Measurements from ENCODE around the gene RIT2. TPM values are rescaled to one million over a fixed set of nuclear protein-coding genes. Genes with fewer than 3 reads are reported as not detected.

RIT2 gene
- total RNA-seq, 2 experiments from 2014 or later, result not detected

DNA sequence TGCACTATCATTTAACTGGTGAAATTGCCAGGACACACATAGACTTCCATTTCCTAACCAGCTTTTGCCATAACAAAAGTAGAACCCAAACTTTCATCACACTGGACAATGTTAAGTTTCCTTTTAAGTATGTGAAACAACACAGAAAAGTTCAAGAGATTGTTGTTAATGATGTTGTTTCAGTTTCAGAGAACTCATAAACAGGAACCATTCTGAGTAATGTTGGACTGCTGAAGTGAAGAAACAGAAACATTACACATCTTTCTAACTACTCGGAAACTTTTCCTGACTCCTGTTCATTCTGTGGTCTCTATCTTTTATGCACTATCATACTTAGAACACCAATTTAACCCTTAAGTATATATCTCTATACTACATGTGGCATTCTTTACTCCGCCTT lies 179.2 kb downstream of the RIT2 start:
- TF ChIP-seq, protein P1, sequence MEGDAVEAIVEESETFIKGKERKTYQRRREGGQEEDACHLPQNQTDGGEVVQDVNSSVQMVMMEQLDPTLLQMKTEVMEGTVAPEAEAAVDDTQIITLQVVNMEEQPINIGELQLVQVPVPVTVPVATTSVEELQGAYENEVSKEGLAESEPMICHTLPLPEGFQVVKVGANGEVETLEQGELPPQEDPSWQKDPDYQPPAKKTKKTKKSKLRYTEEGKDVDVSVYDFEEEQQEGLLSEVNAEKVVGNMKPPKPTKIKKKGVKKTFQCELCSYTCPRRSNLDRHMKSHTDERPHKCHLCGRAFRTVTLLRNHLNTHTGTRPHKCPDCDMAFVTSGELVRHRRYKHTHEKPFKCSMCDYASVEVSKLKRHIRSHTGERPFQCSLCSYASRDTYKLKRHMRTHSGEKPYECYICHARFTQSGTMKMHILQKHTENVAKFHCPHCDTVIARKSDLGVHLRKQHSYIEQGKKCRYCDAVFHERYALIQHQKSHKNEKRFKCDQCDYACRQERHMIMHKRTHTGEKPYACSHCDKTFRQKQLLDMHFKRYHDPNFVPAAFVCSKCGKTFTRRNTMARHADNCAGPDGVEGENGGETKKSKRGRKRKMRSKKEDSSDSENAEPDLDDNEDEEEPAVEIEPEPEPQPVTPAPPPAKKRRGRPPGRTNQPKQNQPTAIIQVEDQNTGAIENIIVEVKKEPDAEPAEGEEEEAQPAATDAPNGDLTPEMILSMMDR (IDR thresholded peaks at IDR 0.05), result no peak
- ATAC-seq, result no peak
- Mint-ChIP-seq H3K9me3 (peaks cover 3% of the 10 kb centered on the region), H3K4me3 (no peak overlapping the region), H3K27me3 (no peaks in the 10 kb centered on the region), H3K4me1 (ENCODE audit: low read depth) (no peaks in the 10 kb centered on the region), H3K27ac (no peak overlapping the region), H3K36me3 (ENCODE audit: low read depth) (no peaks in the 10 kb centered on the region)
- POLR2A ChIA-PET, result no interaction called here
- DNase-seq, result no peak
- CTCF ChIA-PET, result no interaction called here
- intact Hi-C loops (cut with micrococcal nuclease), result no loop called here

DNA sequence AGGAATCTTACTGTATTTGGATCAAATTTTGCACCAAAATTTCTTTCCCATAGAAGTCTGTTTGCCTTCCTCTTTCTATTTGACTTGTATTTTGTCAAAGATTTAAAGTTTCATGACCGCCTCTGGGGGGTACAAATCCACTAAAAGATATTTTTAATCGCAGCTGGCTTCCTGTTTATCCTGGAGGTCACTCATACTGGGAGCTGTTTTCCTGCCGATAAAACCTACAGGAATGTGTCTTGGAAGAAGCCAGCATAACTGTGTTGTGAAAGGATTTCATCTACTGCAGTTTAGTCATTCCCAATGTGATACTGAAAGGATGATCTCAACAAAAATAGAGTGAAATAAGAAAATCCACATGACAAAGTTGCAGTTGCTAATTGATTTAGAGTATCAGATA lies 184.0 kb downstream of the RIT2 start:
- ChIA-PET POLR2A (no interaction called here), CTCF (no interaction called here)
- intact Hi-C loops (cut with micrococcal nuclease), result no loop called here
- no peak overlapping the region for H3K27ac Mint-ChIP-seq
- no peak overlapping the region for H3K4me3 Mint-ChIP-seq
- H3K36me3 Mint-ChIP-seq (ENCODE audit: low read depth), result no peaks in the 10 kb centered on the region
- peaks cover 9% of the 10 kb centered on the region for H3K9me3 Mint-ChIP-seq
- no peaks in the 10 kb centered on the region for H3K4me1 Mint-ChIP-seq (ENCODE audit: low read depth)
- no peak for DNase-seq
- TF ChIP-seq, protein P1 (IDR thresholded peaks at IDR 0.05), result no peak
- H3K27me3 Mint-ChIP-seq, result no peaks in the 10 kb centered on the region
- ATAC-seq, result no peak

DNA sequence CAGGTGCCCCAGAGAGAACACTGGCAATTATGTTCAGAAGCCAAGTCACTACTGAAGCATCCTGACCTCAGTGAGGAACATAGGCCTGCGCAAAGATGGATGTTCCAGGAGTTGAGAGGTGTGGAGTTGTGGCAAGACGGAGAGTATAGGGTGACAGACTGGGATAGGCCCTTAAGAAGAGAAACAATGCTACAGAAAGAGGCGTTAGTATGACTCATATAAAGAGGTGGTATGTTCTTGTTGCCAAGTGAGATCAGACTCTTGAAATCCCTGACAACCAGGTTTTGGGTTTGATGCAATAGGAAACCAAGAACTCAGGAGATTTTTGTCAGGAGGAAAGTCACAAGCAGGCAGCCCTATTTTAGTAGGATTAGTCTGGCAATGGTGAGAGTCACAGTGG lies 185.6 kb downstream of the RIT2 start:
- CTCF ChIA-PET, result no interaction called here
- Mint-ChIP-seq H3K4me1 (ENCODE audit: low read depth) (no peaks in the 10 kb centered on the region), H3K27me3 (no peaks in the 10 kb centered on the region), H3K9me3 (peaks cover 6% of the 10 kb centered on the region), H3K36me3 (ENCODE audit: low read depth) (no peaks in the 10 kb centered on the region), H3K27ac (no peak overlapping the region), H3K4me3 (no peak overlapping the region)
- intact Hi-C loops (cut with micrococcal nuclease), result no loop called here
- ATAC-seq (no peak), DNase-seq (no peak)
- TF ChIP-seq, protein P1 (IDR thresholded peaks at IDR 0.05), result no peak
- POLR2A ChIA-PET, result no interaction called here

DNA sequence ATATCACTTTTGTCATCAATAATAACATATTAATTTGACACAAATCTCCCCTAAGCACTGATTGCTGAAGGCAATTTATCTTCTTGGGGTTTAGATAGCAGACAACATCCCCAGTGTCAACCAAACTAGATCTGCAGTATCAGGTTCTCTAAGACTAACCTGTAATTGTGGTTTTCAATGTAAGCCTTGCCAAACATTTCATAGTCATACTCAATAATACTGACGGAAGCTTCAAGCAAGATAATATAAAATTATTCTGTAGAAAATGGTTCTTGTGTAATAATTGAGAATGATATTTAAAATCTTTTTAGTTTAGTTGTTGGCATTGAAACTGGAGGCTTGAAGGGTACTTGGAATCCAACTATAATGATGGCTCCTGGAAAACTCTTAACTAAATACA lies 186.3 kb downstream of the RIT2 start:
- ChIA-PET POLR2A (no interaction called here), CTCF (no interaction called here)
- Mint-ChIP-seq H3K9me3 (peaks cover 6% of the 10 kb centered on the region), H3K4me1 (ENCODE audit: low read depth) (no peaks in the 10 kb centered on the region), H3K27me3 (no peaks in the 10 kb centered on the region), H3K36me3 (ENCODE audit: low read depth) (no peaks in the 10 kb centered on the region), H3K4me3 (no peak overlapping the region), H3K27ac (no peak overlapping the region)
- intact Hi-C loops (cut with micrococcal nuclease), result no loop called here
- DNase-seq (no peak), ATAC-seq (no peak)
- TF ChIP-seq, protein P1 (IDR thresholded peaks at IDR 0.05), result no peak

DNA sequence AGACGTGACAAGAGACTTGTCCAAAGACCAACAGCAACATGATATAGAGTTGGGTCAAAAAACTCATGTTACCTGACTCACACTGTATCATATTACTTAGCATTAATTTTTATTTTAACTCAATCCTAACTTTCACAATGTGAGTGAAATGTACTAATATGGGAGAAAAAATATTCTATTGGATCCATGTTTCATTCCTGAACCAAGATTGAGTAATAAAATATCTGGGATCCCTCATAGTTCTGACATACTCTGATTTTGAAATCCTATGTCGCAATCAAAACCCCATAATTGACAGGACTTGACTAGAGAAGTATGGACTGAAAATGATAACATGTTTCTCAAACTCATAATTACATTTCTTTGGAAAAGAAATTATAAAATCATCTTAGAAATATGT lies 190.4 kb downstream of the RIT2 start:
- TF ChIP-seq, protein P1 (IDR thresholded peaks at IDR 0.05), result no peak
- Mint-ChIP-seq H3K27me3 (no peaks in the 10 kb centered on the region), H3K4me3 (no peak overlapping the region), H3K27ac (no peak overlapping the region), H3K36me3 (ENCODE audit: low read depth) (no peaks in the 10 kb centered on the region), H3K4me1 (ENCODE audit: low read depth) (no peaks in the 10 kb centered on the region), H3K9me3 (peaks cover 7% of the 10 kb centered on the region)
- ATAC-seq (no peak), DNase-seq (no peak)
- POLR2A ChIA-PET, result no interaction called here
- CTCF ChIA-PET, result no interaction called here
- intact Hi-C loops (cut with micrococcal nuclease), result no loop called here
